HepG2 (cell line): ENCODE data around the gene MRPL34. TPM values are rescaled to one million over a fixed set of nuclear protein-coding genes. Genes with fewer than 3 reads are reported as not detected.

Experiments used
- AGO2 ChIP-seq: fragments of 200-400 bp; formaldehyde crosslinking; optimal IDR thresholded peaks from 2 replicates; pipeline ENCODE3; 2017; ENCODE audit warnings: mild to moderate bottlenecking, low read depth, low read length, moderate library complexity
- ATF7-NPFF ChIP-seq: sonication (generic); formaldehyde crosslinking; IDR thresholded peaks from 2 replicates; pipeline ENCODE4 v1.8.1; 2023; ENCODE audit warnings: mild to moderate bottlenecking, low read depth, missing genetic modification reagents, moderate library complexity
- SMAD3 ChIP-seq: sonication (generic); formaldehyde crosslinking; IDR thresholded peaks from 2 replicates; pipeline ENCODE4 v1.4.0; 2020; ENCODE audit warnings: missing genetic modification reagents
- ZBTB8A ChIP-seq: sonication (generic); formaldehyde crosslinking; IDR thresholded peaks from 2 replicates; pipeline ENCODE4 v1.4.0; 2020; ENCODE audit warnings: mild to moderate bottlenecking, low read depth, missing genetic modification reagents, borderline replicate concordance
- ZC3H4 ChIP-seq: sonication (generic); formaldehyde crosslinking; IDR thresholded peaks from 2 replicates; pipeline ENCODE4 v1.4.0; 2020; ENCODE audit warnings: missing genetic modification reagents, borderline replicate concordance
- ZNF230 ChIP-seq: sonication (generic); formaldehyde crosslinking; IDR thresholded peaks from 2 replicates; pipeline ENCODE4 v1.4.0; 2020; ENCODE audit warnings: mild to moderate bottlenecking, missing genetic modification reagents
- ZNF619 ChIP-seq: sonication (generic); formaldehyde crosslinking; IDR thresholded peaks from 2 replicates; pipeline ENCODE4 v1.4.0; 2020; ENCODE audit warnings: mild to moderate bottlenecking, missing genetic modification reagents
- polyA plus RNA-seq, 8 experiments: library from polyadenylated mRNA; depleted of rRNA in 3 of 8; stranded (reverse) in 7 of 8; unstranded in 1 of 8; fragments of >200 nt; fragmentation: Illumina TruSeq in 4 of 8; extraction: Trizol in 4 of 8; gene quantifications; 2 replicates each; pipeline versions ENCODE4 v1.2.1 to v1.2.3, GENCODE V29; 2011 to 2016; ENCODE audit warnings: low read depth in 4 of 8, missing spikeins in 1 of 8, mixed read lengths in 1 of 8; ENCODE audit not compliant: insufficient read depth in 1 of 8
- total RNA-seq, 5 experiments: library from RNA; depleted of rRNA; stranded (reverse); fragments of >200 nt; fragmentation: Illumina TruSeq; extraction: Trizol; gene quantifications; 2 replicates each; pipeline ENCODE4 v1.2.3, GENCODE V29; 2016; ENCODE audit warnings: low read depth in 1 of 5
- TF ChIP-seq, protein P1 (sequence below): sonication (generic); formaldehyde crosslinking; IDR thresholded peaks from 2 replicates; pipeline ENCODE4 v1.8.1; 2023; ENCODE audit warnings: missing genetic modification reagents, inconsistent platforms, borderline replicate concordance
- TF ChIP-seq, protein P2 (sequence below): sonication (generic); formaldehyde crosslinking; IDR thresholded peaks from 2 replicates; pipeline ENCODE4 v1.4.0; 2020; ENCODE audit warnings: mild to moderate bottlenecking, missing genetic modification reagents
- TF ChIP-seq, protein P3 (sequence below): sonication (generic); formaldehyde crosslinking; IDR thresholded peaks from 2 replicates; pipeline ENCODE4 v1.8.0; 2022; ENCODE audit warnings: mild to moderate bottlenecking, missing genetic modification reagents; ENCODE audit not compliant: insufficient replicate concordance
- TF ChIP-seq, protein P4 (sequence below): sonication (generic); IDR thresholded peaks from 2 replicates; pipeline ENCODE4 v1.6.1; 2016; ENCODE audit warnings: low read depth, borderline replicate concordance
- TF ChIP-seq, protein P5 (sequence below): sonication (generic); formaldehyde crosslinking; IDR thresholded peaks from 2 replicates; pipeline ENCODE4 v1.4.0; 2020; ENCODE audit warnings: low read depth, missing genetic modification reagents
- TF ChIP-seq, protein P6 (sequence below): sonication (generic); formaldehyde crosslinking; IDR thresholded peaks from 2 replicates; pipeline ENCODE4 v1.4.0; 2020; ENCODE audit warnings: missing genetic modification reagents

Gene MRPL34
- total and polyA plus RNA-seq, 2 of the 13 experiments (the other 11 are each of a cell fraction or from before 2014, with no cell fraction given) = 74.0 to 77.3 TPM

DNA sequence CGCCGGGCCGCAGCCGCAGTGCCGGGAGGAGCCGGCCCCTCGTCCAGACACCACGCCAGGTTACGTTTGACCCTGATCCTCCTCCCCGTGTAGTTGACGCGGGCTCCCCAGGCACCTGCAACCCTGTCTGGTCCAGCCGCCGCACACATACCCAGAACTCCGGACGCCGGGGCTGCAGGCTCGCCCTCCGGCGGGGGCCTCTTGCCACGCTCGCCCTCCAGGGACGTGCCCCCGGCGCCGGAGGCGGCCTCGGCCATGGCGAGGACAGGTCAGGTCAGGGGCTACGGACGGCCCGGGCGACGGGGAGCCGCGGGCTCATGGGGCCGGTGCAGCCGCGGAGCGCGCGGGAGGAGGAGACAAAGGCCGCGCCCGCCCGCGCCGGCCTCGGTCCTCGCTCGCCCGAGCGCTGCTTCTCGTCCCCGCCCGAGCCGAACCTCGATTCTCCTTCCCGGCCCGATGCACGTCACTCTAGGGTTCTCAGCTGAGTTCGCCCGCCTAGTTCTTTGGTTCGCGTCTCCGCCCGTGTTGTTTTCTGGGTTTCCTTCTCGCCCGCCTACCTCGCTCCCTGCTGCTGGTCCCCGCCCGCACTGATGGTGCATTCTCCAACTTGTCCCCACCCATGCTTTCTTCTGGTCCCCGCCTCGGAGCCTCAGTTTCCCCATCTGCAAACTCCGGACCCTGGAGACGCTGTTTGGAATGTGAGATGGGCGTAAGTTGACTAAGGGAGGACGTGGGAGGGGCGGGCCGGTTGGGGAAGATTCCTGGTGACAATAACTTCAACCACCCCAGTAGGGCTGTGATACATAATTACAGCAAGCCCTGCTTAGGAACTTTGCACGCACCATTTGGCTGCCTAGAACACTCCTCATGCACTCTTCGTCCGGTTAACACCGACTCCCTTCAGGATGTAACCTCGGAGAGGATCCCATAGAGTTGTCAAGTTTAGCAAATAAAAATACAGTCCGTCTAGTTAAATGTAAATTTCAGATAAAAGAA, 29.0 kb downstream of the MRPL34 start, which contains the start of gene ANO8 (continued):
- TF ChIP-seq, protein P1, sequence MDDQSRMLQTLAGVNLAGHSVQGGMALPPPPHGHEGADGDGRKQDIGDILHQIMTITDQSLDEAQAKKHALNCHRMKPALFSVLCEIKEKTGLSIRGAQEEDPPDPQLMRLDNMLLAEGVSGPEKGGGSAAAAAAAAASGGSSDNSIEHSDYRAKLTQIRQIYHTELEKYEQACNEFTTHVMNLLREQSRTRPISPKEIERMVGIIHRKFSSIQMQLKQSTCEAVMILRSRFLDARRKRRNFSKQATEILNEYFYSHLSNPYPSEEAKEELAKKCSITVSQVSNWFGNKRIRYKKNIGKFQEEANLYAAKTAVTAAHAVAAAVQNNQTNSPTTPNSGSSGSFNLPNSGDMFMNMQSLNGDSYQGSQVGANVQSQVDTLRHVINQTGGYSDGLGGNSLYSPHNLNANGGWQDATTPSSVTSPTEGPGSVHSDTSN (CRISPR knock-in tag) = peak; percentile 28; the same call in 1 of the 2 replicates
- 0 out of 2 replicates have a peak, but pooled peaks have one; percentile 22 for TF ChIP-seq ZNF619 (CRISPR knock-in tag)
- TF ChIP-seq, protein P2, sequence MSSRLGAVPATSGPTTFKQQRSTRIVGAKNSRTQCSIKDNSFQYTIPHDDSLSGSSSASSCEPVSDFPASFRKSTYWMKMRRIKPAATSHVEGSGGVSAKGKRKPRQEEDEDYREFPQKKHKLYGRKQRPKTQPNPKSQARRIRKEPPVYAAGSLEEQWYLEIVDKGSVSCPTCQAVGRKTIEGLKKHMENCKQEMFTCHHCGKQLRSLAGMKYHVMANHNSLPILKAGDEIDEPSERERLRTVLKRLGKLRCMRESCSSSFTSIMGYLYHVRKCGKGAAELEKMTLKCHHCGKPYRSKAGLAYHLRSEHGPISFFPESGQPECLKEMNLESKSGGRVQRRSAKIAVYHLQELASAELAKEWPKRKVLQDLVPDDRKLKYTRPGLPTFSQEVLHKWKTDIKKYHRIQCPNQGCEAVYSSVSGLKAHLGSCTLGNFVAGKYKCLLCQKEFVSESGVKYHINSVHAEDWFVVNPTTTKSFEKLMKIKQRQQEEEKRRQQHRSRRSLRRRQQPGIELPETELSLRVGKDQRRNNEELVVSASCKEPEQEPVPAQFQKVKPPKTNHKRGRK (CRISPR knock-in tag) = no peak
- peak; percentile 69 for TF ChIP-seq AGO2
- TF ChIP-seq, protein P3, sequence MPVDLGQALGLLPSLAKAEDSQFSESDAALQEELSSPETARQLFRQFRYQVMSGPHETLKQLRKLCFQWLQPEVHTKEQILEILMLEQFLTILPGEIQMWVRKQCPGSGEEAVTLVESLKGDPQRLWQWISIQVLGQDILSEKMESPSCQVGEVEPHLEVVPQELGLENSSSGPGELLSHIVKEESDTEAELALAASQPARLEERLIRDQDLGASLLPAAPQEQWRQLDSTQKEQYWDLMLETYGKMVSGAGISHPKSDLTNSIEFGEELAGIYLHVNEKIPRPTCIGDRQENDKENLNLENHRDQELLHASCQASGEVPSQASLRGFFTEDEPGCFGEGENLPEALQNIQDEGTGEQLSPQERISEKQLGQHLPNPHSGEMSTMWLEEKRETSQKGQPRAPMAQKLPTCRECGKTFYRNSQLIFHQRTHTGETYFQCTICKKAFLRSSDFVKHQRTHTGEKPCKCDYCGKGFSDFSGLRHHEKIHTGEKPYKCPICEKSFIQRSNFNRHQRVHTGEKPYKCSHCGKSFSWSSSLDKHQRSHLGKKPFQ (CRISPR knock-in tag) = no peak
- TF ChIP-seq, protein P4, sequence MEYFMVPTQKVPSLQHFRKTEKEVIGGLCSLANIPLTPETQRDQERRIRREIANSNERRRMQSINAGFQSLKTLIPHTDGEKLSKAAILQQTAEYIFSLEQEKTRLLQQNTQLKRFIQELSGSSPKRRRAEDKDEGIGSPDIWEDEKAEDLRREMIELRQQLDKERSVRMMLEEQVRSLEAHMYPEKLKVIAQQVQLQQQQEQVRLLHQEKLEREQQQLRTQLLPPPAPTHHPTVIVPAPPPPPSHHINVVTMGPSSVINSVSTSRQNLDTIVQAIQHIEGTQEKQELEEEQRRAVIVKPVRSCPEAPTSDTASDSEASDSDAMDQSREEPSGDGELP = peak; percentile 97
- TF ChIP-seq, protein P5, sequence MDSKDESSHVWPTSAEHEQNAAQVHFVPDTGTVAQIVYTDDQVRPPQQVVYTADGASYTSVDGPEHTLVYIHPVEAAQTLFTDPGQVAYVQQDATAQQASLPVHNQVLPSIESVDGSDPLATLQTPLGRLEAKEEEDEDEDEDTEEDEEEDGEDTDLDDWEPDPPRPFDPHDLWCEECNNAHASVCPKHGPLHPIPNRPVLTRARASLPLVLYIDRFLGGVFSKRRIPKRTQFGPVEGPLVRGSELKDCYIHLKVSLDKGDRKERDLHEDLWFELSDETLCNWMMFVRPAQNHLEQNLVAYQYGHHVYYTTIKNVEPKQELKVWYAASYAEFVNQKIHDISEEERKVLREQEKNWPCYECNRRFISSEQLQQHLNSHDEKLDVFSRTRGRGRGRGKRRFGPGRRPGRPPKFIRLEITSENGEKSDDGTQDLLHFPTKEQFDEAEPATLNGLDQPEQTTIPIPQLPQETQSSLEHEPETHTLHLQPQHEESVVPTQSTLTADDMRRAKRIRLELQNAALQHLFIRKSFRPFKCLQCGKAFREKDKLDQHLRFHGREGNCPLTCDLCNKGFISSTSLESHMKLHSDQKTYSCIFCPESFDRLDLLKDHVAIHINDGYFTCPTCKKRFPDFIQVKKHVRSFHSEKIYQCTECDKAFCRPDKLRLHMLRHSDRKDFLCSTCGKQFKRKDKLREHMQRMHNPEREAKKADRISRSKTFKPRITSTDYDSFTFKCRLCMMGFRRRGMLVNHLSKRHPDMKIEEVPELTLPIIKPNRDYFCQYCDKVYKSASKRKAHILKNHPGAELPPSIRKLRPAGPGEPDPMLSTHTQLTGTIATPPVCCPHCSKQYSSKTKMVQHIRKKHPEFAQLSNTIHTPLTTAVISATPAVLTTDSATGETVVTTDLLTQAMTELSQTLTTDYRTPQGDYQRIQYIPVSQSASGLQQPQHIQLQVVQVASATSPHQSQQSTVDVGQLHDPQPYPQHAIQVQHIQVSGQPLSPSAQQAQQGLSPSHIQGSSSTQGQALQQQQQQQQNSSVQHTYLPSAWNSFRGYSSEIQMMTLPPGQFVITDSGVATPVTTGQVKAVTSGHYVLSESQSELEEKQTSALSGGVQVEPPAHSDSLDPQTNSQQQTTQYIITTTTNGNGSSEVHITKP (CRISPR knock-in tag) = no peak
- TF ChIP-seq, protein P6, sequence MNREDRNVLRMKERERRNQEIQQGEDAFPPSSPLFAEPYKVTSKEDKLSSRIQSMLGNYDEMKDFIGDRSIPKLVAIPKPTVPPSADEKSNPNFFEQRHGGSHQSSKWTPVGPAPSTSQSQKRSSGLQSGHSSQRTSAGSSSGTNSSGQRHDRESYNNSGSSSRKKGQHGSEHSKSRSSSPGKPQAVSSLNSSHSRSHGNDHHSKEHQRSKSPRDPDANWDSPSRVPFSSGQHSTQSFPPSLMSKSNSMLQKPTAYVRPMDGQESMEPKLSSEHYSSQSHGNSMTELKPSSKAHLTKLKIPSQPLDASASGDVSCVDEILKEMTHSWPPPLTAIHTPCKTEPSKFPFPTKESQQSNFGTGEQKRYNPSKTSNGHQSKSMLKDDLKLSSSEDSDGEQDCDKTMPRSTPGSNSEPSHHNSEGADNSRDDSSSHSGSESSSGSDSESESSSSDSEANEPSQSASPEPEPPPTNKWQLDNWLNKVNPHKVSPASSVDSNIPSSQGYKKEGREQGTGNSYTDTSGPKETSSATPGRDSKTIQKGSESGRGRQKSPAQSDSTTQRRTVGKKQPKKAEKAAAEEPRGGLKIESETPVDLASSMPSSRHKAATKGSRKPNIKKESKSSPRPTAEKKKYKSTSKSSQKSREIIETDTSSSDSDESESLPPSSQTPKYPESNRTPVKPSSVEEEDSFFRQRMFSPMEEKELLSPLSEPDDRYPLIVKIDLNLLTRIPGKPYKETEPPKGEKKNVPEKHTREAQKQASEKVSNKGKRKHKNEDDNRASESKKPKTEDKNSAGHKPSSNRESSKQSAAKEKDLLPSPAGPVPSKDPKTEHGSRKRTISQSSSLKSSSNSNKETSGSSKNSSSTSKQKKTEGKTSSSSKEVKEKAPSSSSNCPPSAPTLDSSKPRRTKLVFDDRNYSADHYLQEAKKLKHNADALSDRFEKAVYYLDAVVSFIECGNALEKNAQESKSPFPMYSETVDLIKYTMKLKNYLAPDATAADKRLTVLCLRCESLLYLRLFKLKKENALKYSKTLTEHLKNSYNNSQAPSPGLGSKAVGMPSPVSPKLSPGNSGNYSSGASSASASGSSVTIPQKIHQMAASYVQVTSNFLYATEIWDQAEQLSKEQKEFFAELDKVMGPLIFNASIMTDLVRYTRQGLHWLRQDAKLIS = no peak
- TF ChIP-seq ZC3H4 (CRISPR knock-in tag) = no peak
- peak; percentile 67; the same call in 1 of the 2 replicates for TF ChIP-seq ATF7-NPFF (CRISPR knock-in tag)
- no peak for TF ChIP-seq ZBTB8A
- TF ChIP-seq SMAD3 (CRISPR knock-in tag) = no peak; the same call in 1 of the 2 replicates
- TF ChIP-seq ZNF230 (CRISPR knock-in tag) = no peak
